Measurements from ENCODE around the gene NCLN. TPM values are rescaled to one million over a fixed set of nuclear protein-coding genes. Genes with fewer than 3 reads are reported as not detected.

Gene NCLN
- total and polyA plus RNA-seq, 3 donors from 2014 or later, result 50.2 to 65.5 (median 65.3) TPM

DNA sequence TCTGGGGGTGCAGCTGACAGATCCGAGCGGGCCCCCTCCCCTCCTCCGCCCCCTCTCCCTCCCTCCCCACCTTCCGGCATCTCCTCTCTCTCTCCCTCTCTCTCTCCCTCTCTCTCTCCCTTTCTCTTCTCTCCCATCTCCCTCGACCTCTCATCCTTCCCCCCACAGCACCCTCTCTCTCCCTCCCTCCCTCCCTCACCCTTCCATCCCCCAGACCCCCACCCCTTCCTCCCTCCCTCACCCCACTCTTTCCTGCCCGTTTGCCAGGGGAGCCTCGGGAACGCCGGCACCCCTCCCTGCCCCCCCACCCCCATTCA is 39.4 kb downstream of the NCLN start:
- no peaks in the 10 kb centered on the region for H3K9me3 ChIP-seq
- intact Hi-C loops (cut with DNase I; ENCODE audit: low total_unique reads), result no loop called here
- no peak overlapping the region for H3K4me3 ChIP-seq
- no peaks in the 10 kb centered on the region for H3K27me3 ChIP-seq
- WGBS, 2 donors, result 4% methylated on average over 5 to 7 of the region's 9 CpGs
- TF ChIP-seq, protein P1, sequence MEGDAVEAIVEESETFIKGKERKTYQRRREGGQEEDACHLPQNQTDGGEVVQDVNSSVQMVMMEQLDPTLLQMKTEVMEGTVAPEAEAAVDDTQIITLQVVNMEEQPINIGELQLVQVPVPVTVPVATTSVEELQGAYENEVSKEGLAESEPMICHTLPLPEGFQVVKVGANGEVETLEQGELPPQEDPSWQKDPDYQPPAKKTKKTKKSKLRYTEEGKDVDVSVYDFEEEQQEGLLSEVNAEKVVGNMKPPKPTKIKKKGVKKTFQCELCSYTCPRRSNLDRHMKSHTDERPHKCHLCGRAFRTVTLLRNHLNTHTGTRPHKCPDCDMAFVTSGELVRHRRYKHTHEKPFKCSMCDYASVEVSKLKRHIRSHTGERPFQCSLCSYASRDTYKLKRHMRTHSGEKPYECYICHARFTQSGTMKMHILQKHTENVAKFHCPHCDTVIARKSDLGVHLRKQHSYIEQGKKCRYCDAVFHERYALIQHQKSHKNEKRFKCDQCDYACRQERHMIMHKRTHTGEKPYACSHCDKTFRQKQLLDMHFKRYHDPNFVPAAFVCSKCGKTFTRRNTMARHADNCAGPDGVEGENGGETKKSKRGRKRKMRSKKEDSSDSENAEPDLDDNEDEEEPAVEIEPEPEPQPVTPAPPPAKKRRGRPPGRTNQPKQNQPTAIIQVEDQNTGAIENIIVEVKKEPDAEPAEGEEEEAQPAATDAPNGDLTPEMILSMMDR (IDR thresholded peaks at IDR 0.05), result no peak
- TF ChIP-seq POLR2A (IDR thresholded peaks at IDR 0.05), result no peak
- no peaks in the 10 kb centered on the region for H3K4me1 ChIP-seq
- no peaks in the 10 kb centered on the region for H3K36me3 ChIP-seq (ENCODE audit: low read depth, missing control alignments)
- no peak for DNase-seq
- H3K27ac ChIP-seq, result no peak overlapping the region

DNA sequence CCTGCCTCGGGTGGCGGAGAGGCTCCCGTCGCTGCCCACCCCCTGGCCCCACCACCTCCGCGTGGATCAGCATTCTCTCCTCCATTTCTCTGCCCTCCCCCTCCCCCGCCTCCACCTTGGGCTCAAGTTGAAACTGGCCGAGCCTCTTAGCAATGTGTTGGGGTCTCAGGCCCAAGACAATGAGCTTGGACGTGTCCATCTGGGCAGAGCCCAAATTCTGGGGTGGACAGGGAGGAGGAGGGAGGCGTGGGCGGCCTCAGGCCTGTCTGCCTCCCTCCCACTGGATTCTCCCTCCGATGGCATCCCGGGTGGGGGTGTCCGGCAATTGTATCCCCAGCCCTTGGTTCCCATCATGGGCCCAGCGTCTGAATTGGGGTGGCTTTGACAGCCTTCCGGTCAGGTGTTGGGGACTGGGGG is 40.0 kb downstream of the NCLN start:
- H3K27ac ChIP-seq, result no peak overlapping the region
- DNase-seq, result no peak
- intact Hi-C loops (cut with DNase I; ENCODE audit: low total_unique reads), result no loop called here
- no peak for TF ChIP-seq POLR2A (IDR thresholded peaks at IDR 0.05)
- TF ChIP-seq, protein P1 (IDR thresholded peaks at IDR 0.05), result no peak
- no peaks in the 10 kb centered on the region for H3K4me1 ChIP-seq
- H3K36me3 ChIP-seq (ENCODE audit: low read depth, missing control alignments), result no peaks in the 10 kb centered on the region
- no peaks in the 10 kb centered on the region for H3K27me3 ChIP-seq
- H3K4me3 ChIP-seq, result no peak overlapping the region
- WGBS, 2 donors, result 19 to 31% methylated on average over 8 to 15 of the region's 16 CpGs
- no peaks in the 10 kb centered on the region for H3K9me3 ChIP-seq

DNA sequence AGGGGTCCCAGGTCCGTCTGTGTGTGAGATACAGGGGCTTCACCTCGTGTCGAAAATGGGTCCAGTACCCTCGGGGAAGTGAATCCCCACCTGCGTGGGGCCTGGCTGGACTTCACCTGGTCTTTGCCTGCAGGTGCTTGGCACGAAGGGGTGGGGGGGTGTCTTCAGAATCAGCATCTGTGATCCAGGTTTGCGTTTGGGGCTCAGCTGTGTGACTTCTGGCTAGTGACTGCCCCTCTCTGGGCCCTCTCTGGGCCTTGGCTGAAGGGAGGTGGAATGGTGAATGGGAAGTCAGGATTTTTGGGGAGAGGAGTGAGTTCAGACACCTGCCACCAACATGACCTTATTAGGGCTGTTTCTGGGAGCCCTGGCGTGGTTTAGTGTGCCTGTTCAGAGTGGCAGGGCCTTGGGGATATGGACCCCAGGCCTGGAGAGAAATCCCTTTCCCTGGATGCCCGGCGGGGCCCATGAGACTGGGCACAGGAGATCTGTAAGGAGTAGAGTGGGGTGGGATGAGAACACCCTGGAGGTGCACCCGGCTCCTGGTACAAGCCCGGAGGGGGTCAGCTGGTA is 41.4 kb downstream of the NCLN start:
- Histone ChIP-seq H3K4me1 (no peaks in the 10 kb centered on the region), H3K27me3 (no peaks in the 10 kb centered on the region), H3K4me3 (no peak overlapping the region), H3K9me3 (no peaks in the 10 kb centered on the region), H3K27ac (no peak overlapping the region), H3K36me3 (ENCODE audit: low read depth, missing control alignments) (no peaks in the 10 kb centered on the region)
- TF ChIP-seq POLR2A (IDR thresholded peaks at IDR 0.05), result no peak
- no peak for DNase-seq
- 78 to 80% methylated on average over 10 to 12 of the region's 12 CpGs for WGBS, 2 donors
- intact Hi-C loops (cut with DNase I; ENCODE audit: low total_unique reads), result no loop called here

DNA sequence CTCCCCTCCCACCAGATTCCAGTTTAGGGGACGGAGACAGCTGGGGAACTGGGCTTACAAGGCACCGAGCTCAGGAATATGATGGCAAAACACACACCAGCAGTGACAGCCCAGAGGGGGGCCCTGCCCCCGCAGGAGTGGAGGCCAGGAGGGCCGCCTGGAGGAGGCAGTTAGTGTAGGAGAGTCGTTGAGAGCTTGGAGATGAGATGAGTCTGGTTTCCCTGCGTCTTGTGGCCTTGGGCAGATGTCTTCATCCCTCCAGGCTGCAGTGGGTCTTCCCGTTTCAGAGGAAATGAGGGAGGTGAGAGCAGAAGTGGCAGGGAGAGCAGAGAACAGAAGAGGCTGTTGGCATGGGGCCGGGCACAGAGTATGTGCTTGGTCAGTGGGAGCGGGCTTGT is 43.6 kb downstream of the NCLN start:
- no peak for DNase-seq
- WGBS, 2 donors, result 53 to 63% methylated on average over 9 of the region's 9 CpGs
- Histone ChIP-seq H3K27me3 (no peaks in the 10 kb centered on the region), H3K27ac (no peak overlapping the region), H3K36me3 (ENCODE audit: low read depth, missing control alignments) (no peaks in the 10 kb centered on the region), H3K4me3 (no peak overlapping the region), H3K4me1 (no peaks in the 10 kb centered on the region), H3K9me3 (no peaks in the 10 kb centered on the region)
- intact Hi-C loops (cut with DNase I; ENCODE audit: low total_unique reads), result no loop called here
- TF ChIP-seq POLR2A (IDR thresholded peaks at IDR 0.05), result no peak
- TF ChIP-seq, protein P1 (IDR thresholded peaks at IDR 0.05), result no peak

DNA sequence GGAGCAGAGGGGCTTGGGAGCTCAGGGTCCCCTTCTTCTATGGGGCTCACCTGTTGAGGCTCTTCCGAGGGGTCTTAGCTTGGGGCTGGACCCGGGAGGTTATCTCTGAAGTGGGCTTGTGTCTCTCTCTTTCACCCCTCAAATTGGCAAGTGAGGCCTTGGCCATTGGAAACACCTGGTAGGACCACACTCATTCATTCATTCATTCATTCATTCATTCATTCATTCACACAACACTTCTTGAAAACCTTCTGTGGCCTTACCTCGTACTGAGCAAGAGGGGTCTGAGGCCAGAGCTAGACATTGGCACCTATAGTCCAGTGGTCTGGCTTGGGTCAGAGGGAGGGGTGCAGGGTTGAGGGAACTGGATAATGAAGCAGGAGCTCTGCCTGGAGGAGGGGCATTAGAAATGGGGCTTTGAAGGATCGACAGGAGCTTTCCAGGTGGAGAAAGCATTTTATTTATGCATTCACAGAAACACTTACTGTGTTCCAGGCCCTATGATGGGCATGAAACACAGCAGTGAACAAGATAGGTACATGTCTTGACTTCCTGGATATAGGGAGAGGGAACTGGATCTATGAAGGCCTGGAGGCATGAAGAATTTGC is 44.3 kb downstream of the NCLN start:
- no peaks in the 10 kb centered on the region for H3K4me1 ChIP-seq
- no peak overlapping the region for H3K4me3 ChIP-seq
- no peaks in the 10 kb centered on the region for H3K36me3 ChIP-seq (ENCODE audit: low read depth, missing control alignments)
- intact Hi-C loops (cut with DNase I; ENCODE audit: low total_unique reads), result no loop called here
- WGBS, 2 donors, result 77 to 87% methylated on average over 3 to 4 of the region's 4 CpGs
- TF ChIP-seq, protein P1 (IDR thresholded peaks at IDR 0.05), result no peak
- TF ChIP-seq POLR2A (IDR thresholded peaks at IDR 0.05), result no peak
- DNase-seq, result no peak
- H3K27ac ChIP-seq, result no peak overlapping the region
- no peaks in the 10 kb centered on the region for H3K9me3 ChIP-seq
- no peaks in the 10 kb centered on the region for H3K27me3 ChIP-seq

Data from testis (tissue), 3 donors.